ENCODE results near the gene DTHD1. TPM values are rescaled to one million over a fixed set of nuclear protein-coding genes. Genes with fewer than 3 reads are reported as not detected.

DTHD1 gene
- total RNA-seq, 3 donors from 2014 or later = 0.15 to 0.71 (median 0.19) TPM

GRCh38 chr4:36255577-36255976 is 25.8 kb upstream of the DTHD1 start:
- Mint-ChIP-seq H3K4me3 (peak overlapping the region; percentile 44), H3K9me3 (no peaks in the 10 kb centered on the region), H3K4me1 (ENCODE audit: low read depth) (peaks cover 50% of the 10 kb centered on the region), H3K27me3 (ENCODE audit: low read depth) (no peaks in the 10 kb centered on the region), H3K36me3 (ENCODE audit: insufficient read depth) (no peaks in the 10 kb centered on the region)
- ATAC-seq (peak; percentile 88 to 89), DNase-seq (peak; percentile 47)

- ATAC-seq = peak; percentile 28 to 51
- no peak for DNase-seq
Observed at GRCh38 chr4:36256398-36256891, 25.0 kb upstream of the DTHD1 start.

GRCh38 chr4:36260731-36261130 is 20.7 kb upstream of the DTHD1 start:
- Mint-ChIP-seq H3K4me1 (ENCODE audit: low read depth) (peaks cover 23% of the 10 kb centered on the region), H3K27me3 (ENCODE audit: low read depth) (no peaks in the 10 kb centered on the region), H3K9me3 (no peaks in the 10 kb centered on the region), H3K4me3 (no peak overlapping the region), H3K36me3 (ENCODE audit: insufficient read depth) (no peaks in the 10 kb centered on the region)
- ATAC-seq (no peak), DNase-seq (no peak)

More at GRCh38 chr4:36256398-36256891, 25.0 kb upstream of the DTHD1 start:
- Mint-ChIP-seq H3K27me3 (ENCODE audit: low read depth) (no peaks in the 10 kb centered on the region), H3K36me3 (ENCODE audit: insufficient read depth) (no peaks in the 10 kb centered on the region), H3K4me1 (ENCODE audit: low read depth) (peaks cover 48% of the 10 kb centered on the region), H3K9me3 (no peaks in the 10 kb centered on the region), H3K4me3 (peak overlapping the region; percentile 60)

GRCh38 chr4:36264207-36264826 is 17.1 kb upstream of the DTHD1 start:
- Mint-ChIP-seq H3K36me3 (ENCODE audit: insufficient read depth) (no peaks in the 10 kb centered on the region), H3K4me1 (ENCODE audit: low read depth) (peaks cover 35% of the 10 kb centered on the region), H3K27me3 (ENCODE audit: low read depth) (no peaks in the 10 kb centered on the region), H3K4me3 (no peak overlapping the region), H3K9me3 (no peaks in the 10 kb centered on the region)
- peak in 1 of 2 donors; percentile 33 for ATAC-seq
- DNase-seq = no peak

GRCh38 chr4:36267486-36268268 is 13.7 kb upstream of the DTHD1 start:
- ATAC-seq (peak; percentile 19 to 31), DNase-seq (no peak)
- Mint-ChIP-seq H3K4me1 (ENCODE audit: low read depth) (peaks cover 41% of the 10 kb centered on the region), H3K27me3 (ENCODE audit: low read depth) (no peaks in the 10 kb centered on the region), H3K9me3 (no peaks in the 10 kb centered on the region), H3K36me3 (ENCODE audit: insufficient read depth) (no peaks in the 10 kb centered on the region), H3K4me3 (no peak overlapping the region)

GRCh38 chr4:36269101-36269500 is 12.3 kb upstream of the DTHD1 start:
- ATAC-seq = peak; percentile 78 to 90
- no peak for DNase-seq
- Mint-ChIP-seq H3K4me1 (ENCODE audit: low read depth) (peaks cover 44% of the 10 kb centered on the region), H3K27me3 (ENCODE audit: low read depth) (no peaks in the 10 kb centered on the region), H3K4me3 (no peak overlapping the region), H3K9me3 (no peaks in the 10 kb centered on the region), H3K36me3 (ENCODE audit: insufficient read depth) (no peaks in the 10 kb centered on the region)

- no peaks in the 10 kb centered on the region for H3K9me3 Mint-ChIP-seq
- H3K27me3 Mint-ChIP-seq (ENCODE audit: low read depth) = no peaks in the 10 kb centered on the region
- H3K36me3 Mint-ChIP-seq (ENCODE audit: insufficient read depth) = no peaks in the 10 kb centered on the region
- H3K4me1 Mint-ChIP-seq (ENCODE audit: low read depth) = peaks cover 38% of the 10 kb centered on the region
- DNase-seq (no peak), ATAC-seq (no peak)
- no peak overlapping the region for H3K4me3 Mint-ChIP-seq
Observed at GRCh38 chr4:36269533-36270173, 11.8 kb upstream of the DTHD1 start.

- Mint-ChIP-seq H3K4me3 (no peak overlapping the region), H3K27me3 (ENCODE audit: low read depth) (no peaks in the 10 kb centered on the region), H3K9me3 (no peaks in the 10 kb centered on the region)
Observed at GRCh38 chr4:36273276-36273675, 8.1 kb upstream of the DTHD1 start.

GRCh38 chr4:36274158-36274557 is 7.3 kb upstream of the DTHD1 start:
- H3K27me3 Mint-ChIP-seq (ENCODE audit: low read depth) = no peaks in the 10 kb centered on the region
- DNase-seq = no peak
- H3K4me3 Mint-ChIP-seq = no peak overlapping the region
- ATAC-seq = no peak
- H3K4me1 Mint-ChIP-seq (ENCODE audit: low read depth) = peaks cover 26% of the 10 kb centered on the region
- H3K36me3 Mint-ChIP-seq (ENCODE audit: insufficient read depth) = no peaks in the 10 kb centered on the region
- H3K9me3 Mint-ChIP-seq = no peaks in the 10 kb centered on the region

More at GRCh38 chr4:36273276-36273675, 8.1 kb upstream of the DTHD1 start:
- Mint-ChIP-seq H3K36me3 (ENCODE audit: insufficient read depth) (no peaks in the 10 kb centered on the region), H3K4me1 (ENCODE audit: low read depth) (peaks cover 29% of the 10 kb centered on the region)
- ATAC-seq (peak; percentile 49 to 68), DNase-seq (no peak)

GRCh38 chr4:36277533-36277932 is 3.9 kb upstream of the DTHD1 start:
- H3K4me3 Mint-ChIP-seq = no peak overlapping the region
- H3K36me3 Mint-ChIP-seq (ENCODE audit: insufficient read depth) = no peaks in the 10 kb centered on the region
- no peaks in the 10 kb centered on the region for H3K9me3 Mint-ChIP-seq
- peaks cover 39% of the 10 kb centered on the region for H3K4me1 Mint-ChIP-seq (ENCODE audit: low read depth)
- DNase-seq (no peak), ATAC-seq (no peak)
- H3K27me3 Mint-ChIP-seq (ENCODE audit: low read depth) = no peaks in the 10 kb centered on the region

- peak; percentile 48 to 66 for ATAC-seq
- no peak overlapping the region for H3K4me3 Mint-ChIP-seq
- no peaks in the 10 kb centered on the region for H3K36me3 Mint-ChIP-seq (ENCODE audit: insufficient read depth)
- H3K9me3 Mint-ChIP-seq = no peaks in the 10 kb centered on the region
- DNase-seq = no peak
- H3K4me1 Mint-ChIP-seq (ENCODE audit: low read depth) = peaks cover 35% of the 10 kb centered on the region
- no peaks in the 10 kb centered on the region for H3K27me3 Mint-ChIP-seq (ENCODE audit: low read depth)
Observed at GRCh38 chr4:36278789-36279188, 2.6 kb upstream of the DTHD1 start.

- Mint-ChIP-seq H3K9me3 (no peaks in the 10 kb centered on the region), H3K27me3 (ENCODE audit: low read depth) (no peaks in the 10 kb centered on the region), H3K4me3 (no peak overlapping the region), H3K4me1 (ENCODE audit: low read depth) (peaks cover 47% of the 10 kb centered on the region), H3K36me3 (ENCODE audit: insufficient read depth) (no peaks in the 10 kb centered on the region)
- DNase-seq (no peak), ATAC-seq (no peak)
Observed at GRCh38 chr4:36280555-36280954, 861 bp upstream of the DTHD1 start.

GRCh38 chr4:36282503-36283030 is 1.2 kb downstream of the DTHD1 start:
- Mint-ChIP-seq H3K36me3 (ENCODE audit: insufficient read depth) (no peaks in the 10 kb centered on the region), H3K27me3 (ENCODE audit: low read depth) (no peaks in the 10 kb centered on the region), H3K4me1 (ENCODE audit: low read depth) (peaks cover 57% of the 10 kb centered on the region), H3K4me3 (peak overlapping the region; percentile 64), H3K9me3 (no peaks in the 10 kb centered on the region)
- no peak for ATAC-seq
- DNase-seq = no peak

GRCh38 chr4:36283912-36284465 is 2.6 kb downstream of the DTHD1 start:
- Mint-ChIP-seq H3K36me3 (ENCODE audit: insufficient read depth) (no peaks in the 10 kb centered on the region), H3K27me3 (ENCODE audit: low read depth) (no peaks in the 10 kb centered on the region), H3K4me3 (peak overlapping the region; percentile 64), H3K4me1 (ENCODE audit: low read depth) (peaks cover 51% of the 10 kb centered on the region), H3K9me3 (no peaks in the 10 kb centered on the region)
- DNase-seq (no peak), ATAC-seq (no peak)

Data from activated T-cell treated with anti-CD3 and anti-CD28 coated beads, Interleukin-2, amount 50 U/mL, for 4 hours (primary cell).